GM19397 (cell line): ENCODE measurements around the gene MAPK1.

Experiments used
- ATAC-seq: cut with Tn5 transposase; IDR thresholded peaks from one replicate; pipeline ENCODE4 v1.9.1; 2021; ENCODE audit warnings: mild to moderate bottlenecking, moderate library complexity; ENCODE audit not compliant: unreplicated experiment

MAPK1 gene

GRCh38 chr22:21709688-21710087 lies 157.8 kb downstream of the MAPK1 start:
- no peak for ATAC-seq

GRCh38 chr22:21708960-21709359 lies 158.5 kb downstream of the MAPK1 start:
- ATAC-seq = no peak

DNA sequence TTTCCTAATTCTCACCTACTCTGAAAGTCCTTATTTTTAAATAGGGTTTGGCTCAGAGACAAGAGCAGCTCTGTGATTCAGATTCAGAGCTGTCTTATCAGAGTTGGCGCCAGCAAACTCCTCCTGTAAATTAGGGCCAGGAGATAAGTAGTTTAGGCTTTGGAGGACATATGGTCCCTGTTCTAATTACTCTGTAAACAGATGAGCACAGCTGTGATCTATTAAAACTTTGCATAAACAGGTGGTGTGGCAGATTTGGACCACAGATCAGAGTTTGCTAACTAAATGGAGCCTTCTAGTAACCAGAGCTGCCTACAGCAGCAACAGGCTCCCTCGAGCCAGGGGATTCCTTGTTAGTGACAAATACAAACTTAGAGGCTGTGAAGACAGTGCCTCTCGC lies 159.8 kb downstream of the MAPK1 start:
- no peak for ATAC-seq
